Skin epidermis (tissue), 12 donors: ENCODE measurements around the gene LRRC45.
A peak's percentile ranks its signal among the peaks of the same experiment; 100 is the strongest.

Experiments
- H3K27ac ChIP-seq, 21 experiments: fragments of 200-600 bp; sonication (generic) in 11 of 21; one replicate each; pipeline ENCODE4 v1.5.0; 2020; ENCODE audit warnings: mild to moderate bottlenecking in 3 of 21, inconsistent platforms in 2 of 21, moderate library complexity in 2 of 21
- H3K4me3 ChIP-seq, 7 experiments: fragments of 200-600 bp; sonication (generic) in 2 of 7; one replicate each; pipeline ENCODE4 v1.5.0; 2020; ENCODE audit warnings: inconsistent platforms in 2 of 7, mild to moderate bottlenecking in 2 of 7, moderate library complexity in 1 of 7

LRRC45 gene

GRCh38 chr17:81992306-81993102, 30.6 kb upstream of the LRRC45 start:
- Histone ChIP-seq H3K27ac (peak overlapping the region in 8 of 21 experiments; percentile 31 to 65 (median 40)), H3K4me3 (peak overlapping the region in 1 of 7 experiments; percentile 16)

DNA sequence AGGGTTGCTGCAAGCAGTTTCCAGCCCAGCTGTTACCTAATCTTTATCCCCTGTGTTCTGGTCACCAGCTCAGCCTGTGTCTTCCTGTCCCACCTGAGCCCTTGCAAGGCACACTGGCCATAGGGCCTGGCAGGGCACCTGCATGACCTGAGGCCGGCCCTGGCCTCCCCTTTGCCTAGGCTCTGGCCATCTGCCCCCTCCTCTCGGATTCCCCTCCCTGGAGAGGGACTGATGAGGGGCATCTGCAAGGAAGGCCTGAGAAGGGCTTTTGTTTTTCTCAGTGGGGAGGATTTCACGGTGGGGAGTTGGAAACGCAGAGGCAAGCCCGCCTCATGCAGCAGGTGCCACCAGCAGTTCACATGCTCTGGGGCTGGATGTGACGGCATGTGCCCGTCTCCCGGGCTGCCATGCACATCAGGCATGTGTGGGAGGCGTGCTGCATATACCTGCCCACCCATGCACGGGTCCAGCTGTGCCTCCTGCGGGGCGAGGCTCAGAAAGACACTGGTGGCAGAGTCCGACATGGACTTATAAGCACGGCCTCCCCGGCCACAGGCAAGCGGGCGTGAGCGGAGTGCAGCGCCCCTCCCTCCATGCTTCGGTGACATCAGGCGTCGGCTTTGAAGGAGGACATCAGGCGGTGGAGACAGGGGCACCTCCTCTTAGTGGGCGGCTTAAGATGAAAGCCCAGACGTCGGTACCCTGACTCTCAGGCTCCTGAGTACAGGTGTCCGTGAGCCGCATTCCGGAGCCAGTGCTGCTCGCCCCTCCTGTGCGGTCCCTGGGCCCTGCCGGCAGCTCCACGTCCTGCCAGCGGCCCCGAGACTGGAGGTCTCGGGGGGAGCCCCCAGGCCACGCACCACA, 29.1 kb upstream of the LRRC45 start:
- Histone ChIP-seq H3K27ac (no peak overlapping the region), H3K4me3 (no peak overlapping the region)

DNA sequence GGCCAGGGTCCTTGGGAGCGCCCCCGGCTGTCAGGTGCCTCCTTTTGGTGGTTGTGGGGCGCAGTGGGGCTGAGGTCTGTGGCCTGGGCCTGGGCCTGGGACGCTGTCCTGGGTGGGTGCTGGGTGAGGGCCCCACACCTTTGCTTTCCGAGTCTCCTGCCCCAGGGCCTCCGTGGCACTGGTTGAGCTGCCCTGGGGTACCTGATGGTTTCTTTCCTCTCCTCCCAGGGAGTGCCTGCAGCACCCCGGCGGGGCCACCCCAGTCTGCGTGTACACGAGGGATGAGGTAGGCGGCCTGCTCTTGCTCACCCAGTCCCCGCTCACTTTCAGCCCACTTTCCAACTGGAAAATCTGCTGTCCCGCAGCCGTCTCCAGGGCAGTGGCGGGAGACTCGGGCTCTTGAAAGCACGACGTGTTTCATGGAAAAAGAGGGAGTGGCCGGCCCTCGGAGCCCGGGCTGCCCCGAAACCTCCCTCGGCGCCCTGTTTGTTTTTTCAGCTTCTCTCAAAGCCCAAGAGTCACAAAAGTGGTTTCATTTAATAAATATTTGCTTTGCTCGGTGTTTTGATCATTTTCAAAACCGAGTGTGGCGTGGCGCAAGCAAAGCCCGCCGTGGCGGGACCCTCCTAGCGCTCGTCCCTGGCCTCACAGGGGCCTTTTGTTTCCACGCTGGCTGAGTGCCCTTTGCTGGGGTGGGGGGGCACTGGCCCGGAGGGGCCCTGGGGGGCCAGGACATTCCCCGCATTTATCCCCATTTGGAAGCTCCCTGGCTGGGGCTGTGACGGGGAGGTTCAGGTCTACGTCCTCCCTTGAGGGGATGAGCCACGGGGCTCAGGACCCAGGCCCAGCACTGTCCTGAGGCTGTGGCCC, 28.3 kb upstream of the LRRC45 start:
- Histone ChIP-seq H3K4me3 (no peak overlapping the region), H3K27ac (peak overlapping the region in 1 of 21 experiments; percentile 10)

GRCh38 chr17:81995463-81996231, 27.5 kb upstream of the LRRC45 start:
- Histone ChIP-seq H3K4me3 (no peak overlapping the region), H3K27ac (peak overlapping the region in 1 of 21 experiments; percentile 10)

DNA sequence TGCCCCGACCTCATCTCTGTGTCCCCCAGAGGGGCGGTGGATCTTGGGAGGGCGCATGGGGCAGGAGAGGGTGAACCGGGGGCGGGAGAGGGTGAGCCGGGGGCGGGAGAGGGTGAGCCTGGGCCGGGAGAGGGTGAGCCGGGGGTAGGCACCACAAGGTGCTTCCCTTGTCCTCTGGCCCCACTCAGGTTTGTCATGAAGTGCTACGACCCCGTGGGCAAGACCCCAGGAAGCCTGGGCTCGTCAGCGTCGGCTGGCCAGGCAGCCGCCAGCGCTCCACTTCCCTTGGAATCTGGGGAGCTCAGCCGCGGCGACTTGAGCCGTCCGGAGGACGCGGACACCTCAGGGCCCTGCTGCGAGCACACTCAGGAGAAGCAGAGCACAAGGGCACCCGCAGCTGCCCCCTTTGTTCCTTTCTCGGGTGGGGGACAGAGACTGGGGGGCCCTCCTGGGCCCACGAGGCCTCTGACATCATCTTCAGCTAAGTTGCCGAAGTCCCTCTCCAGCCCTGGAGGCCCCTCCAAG, 26.8 kb upstream of the LRRC45 start:
- Histone ChIP-seq H3K4me3 (no peak overlapping the region), H3K27ac (no peak overlapping the region)

DNA sequence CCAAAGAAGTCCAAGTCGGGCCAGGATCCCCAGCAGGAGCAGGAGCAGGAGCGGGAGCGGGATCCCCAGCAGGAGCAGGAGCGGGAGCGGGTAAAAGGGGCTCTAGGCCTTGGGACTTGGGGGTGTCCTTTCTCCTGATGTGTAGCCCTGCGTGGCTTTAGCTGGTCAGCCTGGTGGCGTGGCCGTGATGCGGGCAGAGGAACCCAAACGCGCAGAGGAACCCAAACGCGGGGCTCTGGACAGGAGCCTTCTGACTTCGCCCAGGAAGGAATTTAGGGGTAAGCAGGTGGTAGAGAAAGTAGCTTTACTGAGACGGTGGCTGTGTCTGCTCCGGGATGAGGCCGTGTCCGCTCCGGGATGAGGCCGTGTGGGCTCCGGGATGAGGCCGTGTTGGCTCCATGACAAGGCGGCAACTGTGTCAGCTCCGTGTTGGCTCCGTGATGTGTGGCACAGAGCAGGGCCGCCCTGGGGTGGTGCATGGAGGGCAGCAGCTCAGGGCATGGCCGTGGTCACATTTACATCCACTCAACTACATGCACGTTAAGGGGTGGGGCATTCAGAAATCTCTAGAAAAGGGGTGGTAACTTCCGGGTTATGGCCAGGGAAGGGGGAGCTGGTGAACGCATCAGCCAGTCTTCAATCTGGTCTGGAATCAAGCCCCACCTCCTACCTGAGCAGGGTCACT, 26.2 kb upstream of the LRRC45 start:
- H3K27ac ChIP-seq = no peak overlapping the region
- no peak overlapping the region for H3K4me3 ChIP-seq

DNA sequence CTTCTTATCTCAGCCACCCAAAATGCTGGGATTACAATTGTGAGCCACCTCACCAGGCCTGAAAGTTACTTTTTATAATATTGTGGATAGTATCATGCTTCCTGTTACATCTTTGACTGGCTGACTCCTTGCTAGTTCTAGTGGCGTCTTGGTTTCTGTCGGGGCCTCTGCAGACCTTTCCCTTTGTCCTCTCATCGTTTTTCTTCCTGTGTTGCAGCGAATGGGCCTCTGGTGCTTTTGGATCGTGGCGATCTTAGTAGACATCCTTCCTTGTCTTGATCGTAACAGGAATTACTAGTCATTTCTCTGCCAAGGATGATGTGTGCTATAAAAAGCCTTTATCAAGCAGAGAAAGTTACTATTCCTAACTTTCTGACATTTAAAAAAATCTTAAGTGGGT, 24.9 kb upstream of the LRRC45 start:
- Histone ChIP-seq H3K4me3 (no peak overlapping the region), H3K27ac (no peak overlapping the region)

DNA sequence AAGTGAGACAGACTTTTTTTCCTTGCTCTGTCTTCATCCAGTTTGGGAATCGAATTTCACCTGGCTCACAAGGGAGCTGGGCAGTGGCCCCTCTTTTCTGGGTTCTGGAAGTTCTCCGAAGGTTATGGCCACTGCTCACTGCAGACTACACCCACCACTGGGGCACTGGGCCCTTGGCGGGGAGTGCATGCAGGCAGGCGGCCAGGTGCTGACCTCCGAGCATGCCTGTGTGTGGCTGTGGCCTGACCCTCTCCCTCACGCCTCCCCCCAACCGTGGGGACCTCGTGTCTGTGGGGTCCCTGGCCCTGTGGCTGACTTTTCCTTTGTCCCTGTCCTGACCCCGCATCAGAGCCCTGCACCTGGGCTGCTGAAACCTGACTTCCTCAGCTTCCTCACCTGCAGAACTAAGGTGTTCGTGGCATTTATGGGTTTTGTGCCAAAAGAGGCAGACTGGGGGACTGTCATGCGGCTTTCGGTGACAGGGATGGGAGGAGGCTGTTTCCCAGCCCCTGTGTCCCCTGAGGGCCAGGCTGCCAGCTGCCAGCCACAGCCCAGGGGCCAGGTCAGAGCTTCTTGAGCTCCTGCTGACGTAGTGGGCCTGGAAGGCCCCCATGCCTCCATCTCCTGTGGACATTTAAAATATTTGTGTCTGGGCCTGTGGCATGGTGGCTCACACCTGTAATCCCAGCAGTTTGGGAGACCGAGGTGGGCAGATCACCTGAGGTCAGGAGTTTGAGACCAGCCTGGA, 24.2 kb upstream of the LRRC45 start:
- Histone ChIP-seq H3K27ac (no peak overlapping the region), H3K4me3 (no peak overlapping the region)

DNA sequence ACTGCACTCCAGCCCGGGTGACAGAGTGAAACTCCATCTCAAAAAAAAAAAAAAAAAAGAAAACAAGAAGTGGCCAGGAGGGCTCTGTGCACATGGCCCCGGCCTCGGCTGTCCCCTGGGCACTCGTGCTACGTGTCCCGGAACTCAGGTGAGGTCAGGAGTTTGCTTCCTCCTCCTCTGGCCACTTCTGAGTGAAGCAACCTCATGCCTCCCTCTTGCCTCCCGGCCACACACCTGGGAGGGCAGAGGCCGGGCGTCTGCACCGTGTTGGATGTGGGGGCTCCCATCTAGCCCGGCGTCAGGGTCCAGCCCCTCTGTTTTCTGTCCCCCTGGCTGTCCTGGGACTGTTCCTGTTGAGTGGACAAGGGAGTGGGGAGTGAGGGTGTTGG, 23.5 kb upstream of the LRRC45 start:
- Histone ChIP-seq H3K27ac (no peak overlapping the region), H3K4me3 (no peak overlapping the region)

DNA sequence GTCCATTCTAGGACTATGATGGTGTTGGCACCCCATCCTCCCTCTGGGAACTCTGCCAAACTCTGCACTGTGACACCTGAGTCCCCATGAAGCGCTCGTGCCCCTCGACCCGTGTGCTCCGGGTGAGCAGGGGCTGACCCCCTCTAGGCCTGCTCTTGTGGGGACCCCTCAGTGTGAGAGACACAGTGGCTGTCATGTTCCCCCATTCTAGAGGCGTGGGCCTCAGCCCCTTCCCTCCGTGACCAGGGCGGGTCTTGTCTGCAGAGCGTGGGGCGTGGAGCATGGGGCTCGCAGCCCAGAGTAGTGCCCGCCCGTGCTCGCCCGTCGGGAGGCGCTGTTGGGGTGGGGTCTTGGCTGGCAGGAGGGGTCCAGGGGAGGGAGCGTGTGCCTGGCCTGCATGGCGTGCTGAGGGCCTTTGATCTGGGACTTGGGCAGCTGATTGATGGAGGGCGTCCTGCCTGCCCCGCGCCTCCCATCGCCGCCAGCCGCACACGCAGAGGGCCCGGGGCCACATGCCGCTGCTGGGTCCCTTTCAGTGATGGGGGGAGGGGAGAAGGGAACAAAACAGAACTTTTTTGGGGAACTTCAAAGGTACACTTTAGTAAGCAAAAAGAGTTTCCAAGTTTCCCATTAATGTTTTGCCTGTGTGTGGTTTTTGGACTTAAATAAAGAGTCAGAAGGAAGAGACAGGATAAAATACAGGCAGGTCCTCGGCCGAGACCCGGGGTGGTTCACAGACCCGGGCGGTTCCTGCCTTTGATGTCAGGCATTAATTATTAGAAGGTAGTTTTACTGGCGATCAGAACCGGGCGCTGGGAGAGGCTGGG, 22.9 kb upstream of the LRRC45 start:
- Histone ChIP-seq H3K4me3 (no peak overlapping the region), H3K27ac (no peak overlapping the region)

- Histone ChIP-seq H3K27ac (no peak overlapping the region), H3K4me3 (no peak overlapping the region)
Measured at GRCh38 chr17:82000803-82001570, 22.1 kb upstream of the LRRC45 start.

DNA sequence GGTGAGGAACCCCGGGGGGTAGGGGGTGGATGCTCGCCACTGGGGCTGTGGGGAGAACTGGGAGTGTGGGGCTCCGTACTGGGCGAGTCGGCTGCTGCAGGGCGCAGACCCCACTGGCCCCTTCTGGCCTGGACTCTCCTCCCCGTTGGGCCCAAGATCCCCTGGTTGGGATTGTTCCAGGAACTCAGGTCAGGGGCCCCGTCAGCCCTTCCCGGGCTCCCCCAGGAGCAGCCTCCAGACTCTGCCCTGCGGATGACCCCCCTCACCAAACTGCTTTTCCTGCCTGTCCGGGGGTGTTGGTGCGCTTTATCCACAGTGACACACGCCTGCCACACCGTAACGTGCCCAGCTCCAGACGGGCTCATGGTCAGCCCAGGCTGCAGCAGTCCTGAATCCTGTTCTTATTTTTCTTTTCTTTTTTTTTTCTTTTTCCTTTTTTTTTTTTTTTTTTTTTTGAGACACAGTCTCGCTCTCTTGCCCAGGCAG, 21.5 kb upstream of the LRRC45 start:
- Histone ChIP-seq H3K4me3 (no peak overlapping the region), H3K27ac (no peak overlapping the region)

DNA sequence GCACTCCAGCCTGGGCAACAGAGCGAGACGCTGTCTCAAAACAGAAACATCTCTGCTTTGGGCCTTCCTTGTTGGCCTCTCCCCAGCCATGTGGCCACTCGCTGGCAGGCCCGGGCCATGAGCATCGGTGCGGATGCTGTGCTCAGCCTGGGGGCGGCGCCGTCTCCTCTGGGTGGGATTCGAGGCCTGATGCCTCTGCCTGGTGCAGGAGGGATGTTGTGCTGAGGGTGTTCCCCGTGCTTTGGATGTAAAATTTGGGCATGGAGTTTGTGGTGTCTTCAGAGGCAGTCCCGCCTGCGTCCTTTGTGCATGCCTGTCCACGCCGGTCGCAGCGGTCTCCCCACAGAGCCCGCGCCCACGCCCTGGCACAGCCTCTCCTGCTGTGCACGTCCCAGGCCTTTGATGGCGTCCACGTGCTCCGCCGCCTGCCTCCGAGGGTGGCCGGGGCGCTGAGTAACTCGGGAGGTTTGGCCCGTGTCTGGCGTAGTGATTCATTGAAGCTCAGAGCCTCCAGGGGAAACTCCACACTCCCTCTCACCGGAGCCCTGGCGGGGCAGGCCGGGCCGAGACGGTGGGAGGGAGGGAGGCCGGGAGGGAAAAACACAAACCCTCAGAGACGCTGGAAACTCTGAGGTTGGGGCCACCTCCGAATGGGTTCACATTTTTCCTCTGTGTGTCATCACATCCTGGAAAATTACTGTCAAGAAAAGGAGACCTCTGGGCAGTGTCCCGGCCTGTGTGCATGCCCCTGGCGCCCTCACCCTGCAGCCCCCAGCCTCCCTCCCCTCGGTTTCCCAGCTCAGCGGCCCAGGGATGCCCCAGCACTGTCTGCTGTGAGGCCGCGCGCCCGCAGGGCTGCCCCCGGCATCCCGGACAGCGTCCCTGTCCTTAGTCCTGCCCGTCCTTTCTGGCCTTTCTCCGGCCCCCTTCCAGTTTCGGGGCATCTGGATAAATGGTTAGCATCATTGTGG, 19.4 kb upstream of the LRRC45 start:
- Histone ChIP-seq H3K4me3 (no peak overlapping the region), H3K27ac (peak overlapping the region in 14 of 21 experiments; percentile 6 to 71 (median 40))

GRCh38 chr17:82004517-82005455, 18.3 kb upstream of the LRRC45 start:
- H3K4me3 ChIP-seq = no peak overlapping the region
- H3K27ac ChIP-seq = peak overlapping the region in 8 of 21 experiments; percentile 6 to 71 (median 45)
